ENCODE data around the gene KCNE5. TPM values are rescaled to one million over a fixed set of nuclear protein-coding genes. Genes with fewer than 3 reads are reported as not detected.

Gene KCNE5
- total RNA-seq, 2 donors from 2014 or later: 0.19 to 0.71 TPM

Other genes with a start within 250 kb of the KCNE5 start
- not detected for gene GUCY2F, start 143.1 kb downstream of the KCNE5 start, total RNA-seq
- 10 to 100 TPM in 1 of 2 donors, 1 to 10 TPM in 1; 8.8 to 10.1 TPM for gene NXT2, start 88.3 kb downstream of the KCNE5 start, total RNA-seq
- gene ACSL4, start 108.1 kb upstream of the KCNE5 start, total RNA-seq: 10 to 100 TPM; 53.2 to 56.1 TPM